Left kidney (tissue), 2 donors: Measurements from ENCODE around the gene SIRPA. TPM values are rescaled to one million over a fixed set of nuclear protein-coding genes. Genes with fewer than 3 reads are reported as not detected.

Source experiments
- DNase-seq: peaks from one replicate; pipeline ENCODE4 v3.0.0-alpha.2; 2013
- polyA plus RNA-seq: library from polyadenylated mRNA; unstranded; fragments of 120-200 nt; gene quantifications from one replicate; pipeline ENCODE4 v1.2.1, GENCODE V29; 2013; ENCODE audit not compliant: insufficient read length

Gene SIRPA
- polyA plus RNA-seq, 1 donor, result 24.3 TPM

DNA sequence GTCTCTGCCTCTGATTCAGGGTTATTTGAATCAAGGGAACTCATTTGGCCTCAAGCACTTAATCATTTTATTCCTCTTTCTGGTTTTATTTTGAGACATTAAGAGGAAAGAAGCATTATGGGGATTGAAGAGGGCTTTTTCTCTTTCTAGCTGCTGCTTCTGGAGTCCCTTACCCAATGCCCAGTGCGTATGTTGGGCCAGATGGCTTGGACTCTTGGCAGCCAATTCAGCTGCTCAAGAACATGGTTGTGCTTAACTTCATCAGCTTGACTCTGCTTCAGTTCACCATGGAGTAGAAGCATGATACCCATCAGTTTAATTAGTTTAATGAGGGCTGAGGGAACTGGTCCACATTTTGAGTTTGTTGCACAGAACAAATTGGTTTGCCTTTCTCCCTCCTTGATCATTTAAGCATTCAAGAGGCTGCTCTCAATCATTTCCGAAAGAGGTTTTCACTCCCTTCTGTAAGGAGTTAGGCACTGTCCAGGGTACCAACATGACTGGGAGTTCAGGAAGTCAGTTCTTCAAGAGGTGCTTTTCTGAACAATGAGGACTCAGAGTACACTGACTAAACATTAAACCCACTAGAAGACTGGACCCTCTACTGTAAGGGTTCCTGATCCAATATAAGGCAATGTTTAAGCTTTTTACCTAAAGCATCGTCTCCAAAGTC lies 84.0 kb downstream of the SIRPA start:
- no peak for DNase-seq

DNA sequence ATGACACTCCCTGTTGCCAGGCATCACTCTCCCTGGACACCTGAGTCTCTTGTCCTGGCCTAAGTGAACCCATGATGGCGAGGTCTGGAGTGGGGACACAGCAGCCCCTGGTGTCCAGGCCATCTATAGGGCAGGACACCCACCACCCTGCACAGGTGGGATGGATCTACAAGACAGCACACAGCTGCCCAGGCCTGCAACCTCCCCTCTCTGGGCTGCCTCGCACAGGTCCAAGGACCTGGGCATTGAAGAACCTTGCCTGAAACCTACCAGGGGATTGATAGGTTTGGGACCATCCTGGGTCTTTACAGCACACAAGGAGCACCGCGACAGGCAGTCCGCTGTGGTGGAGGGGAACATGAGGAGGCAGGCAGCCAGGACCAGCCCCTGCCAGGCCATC lies 87.5 kb downstream of the SIRPA start:
- DNase-seq, result no peak

DNA sequence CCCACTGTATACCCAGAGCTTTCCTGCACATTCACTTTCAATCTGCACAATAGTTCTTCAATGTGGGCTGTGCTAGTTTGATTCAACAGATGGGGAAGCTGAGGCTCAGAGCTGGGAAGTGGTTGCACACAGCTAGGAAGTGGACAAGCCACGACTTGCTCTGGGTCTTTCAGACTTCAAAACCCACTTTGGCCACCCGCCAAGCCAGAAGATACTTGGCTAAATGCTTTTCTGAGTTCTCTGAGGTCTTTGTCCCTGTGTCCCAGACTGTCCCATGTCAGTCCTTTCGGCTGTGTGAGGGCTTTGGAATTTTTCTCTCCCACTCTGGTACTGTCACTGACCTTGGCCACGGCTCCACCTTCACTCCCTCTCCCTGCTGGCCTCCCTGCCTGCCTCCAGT lies 88.1 kb downstream of the SIRPA start:
- DNase-seq, result no peak

DNA sequence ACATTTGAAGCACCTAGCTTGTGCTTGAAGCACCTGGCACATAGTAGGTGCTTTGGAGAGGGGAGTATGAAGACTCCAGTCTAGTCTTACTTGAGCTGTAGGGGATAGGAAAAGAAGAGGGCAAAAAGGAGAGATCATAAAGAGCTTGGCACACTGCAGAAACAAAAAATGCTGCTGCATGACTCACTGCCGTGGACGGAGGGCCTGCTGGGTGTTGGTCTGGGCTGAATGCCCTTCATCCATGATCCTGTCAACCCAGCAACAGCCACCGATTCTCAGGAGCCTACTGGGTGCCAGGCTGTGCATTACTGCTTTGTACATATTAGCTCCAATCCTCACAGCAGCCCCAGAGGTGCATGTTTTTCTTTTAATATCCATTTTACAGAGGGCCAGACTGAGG lies 92.6 kb downstream of the SIRPA start:
- no peak for DNase-seq

Other genes starting within 250 kb of the SIRPA start
- gene SIRPG, start 237.6 kb upstream of the SIRPA start, polyA plus RNA-seq, result not detected
- 0.52 TPM for gene PDYN, start 98.7 kb downstream of the SIRPA start, polyA plus RNA-seq
- gene STK35, start 206.4 kb downstream of the SIRPA start, polyA plus RNA-seq, result 19.3 TPM